HepG2 (cell line): ENCODE results near the gene CDK7. TPM values are rescaled to one million over a fixed set of nuclear protein-coding genes. Genes with fewer than 3 reads are reported as not detected.

Experiments used
- AFF4 ChIP-seq: sonication (generic); formaldehyde crosslinking; IDR thresholded peaks from 2 replicates; pipeline ENCODE4 v1.4.0; 2020; ENCODE audit warnings: missing genetic modification reagents
- ESRRA ChIP-seq: sonication (generic); formaldehyde crosslinking; IDR thresholded peaks from 2 replicates; pipeline ENCODE4 v1.5.1; 2020; ENCODE audit warnings: mild to moderate bottlenecking, low read depth, missing genetic modification reagents
- HMGXB4 ChIP-seq, 2 experiments: sonication (generic) in 1 of 2; formaldehyde crosslinking in 1 of 2; IDR thresholded peaks; 2 replicates each; pipeline versions ENCODE4 v1.4.0 to v1.6.1; 2018 to 2020; ENCODE audit warnings: missing genetic modification reagents in 2 of 2, borderline replicate concordance in 1 of 2, low read depth in 1 of 2, mild to moderate bottlenecking in 1 of 2, missing biosample characterization in 1 of 2
- HNF4A ChIP-seq: sonication (generic); formaldehyde crosslinking; IDR thresholded peaks from 2 replicates; pipeline ENCODE4 v1.4.0; 2020; ENCODE audit warnings: missing genetic modification reagents
- IKZF1 ChIP-seq: fragments of 450-650 bp; IDR thresholded peaks from 2 replicates; pipeline ENCODE4 v1.7.1; 2016
- IKZF4 ChIP-seq: sonication (generic); formaldehyde crosslinking; IDR thresholded peaks from 2 replicates; pipeline ENCODE4 v1.5.1; 2020; ENCODE audit warnings: borderline replicate concordance, mild to moderate bottlenecking, low read depth, missing genetic modification reagents; ENCODE audit errors: not compliant biosample characterization
- JDP2 ChIP-seq: sonication (generic); formaldehyde crosslinking; IDR thresholded peaks from 2 replicates; pipeline ENCODE4 v1.8.1; 2022; ENCODE audit warnings: missing genetic modification reagents, borderline replicate concordance
- MZF1 ChIP-seq: sonication (generic); formaldehyde crosslinking; IDR thresholded peaks from 2 replicates; pipeline ENCODE4 v1.8.1; 2023; ENCODE audit warnings: mild to moderate bottlenecking, missing genetic modification reagents, borderline replicate concordance
- NCOR1 ChIP-seq: fragments of 200-600 bp; sonication (generic); IDR thresholded peaks from 2 replicates; pipeline ENCODE4 v1.7.0; 2017; ENCODE audit warnings: antibody characterized with exemption, low read length, borderline replicate concordance
- SPEN ChIP-seq: sonication (generic); formaldehyde crosslinking; IDR thresholded peaks from 2 replicates; pipeline ENCODE4 v1.5.1; 2020; ENCODE audit warnings: low read depth, mild to moderate bottlenecking, missing genetic modification reagents
- TFE3 ChIP-seq: IDR thresholded peaks from 2 replicates; pipeline ENCODE4 v1.6.1; 2016
- ZFP41 ChIP-seq: sonication (generic); formaldehyde crosslinking; IDR thresholded peaks from 2 replicates; pipeline ENCODE4 v1.4.0; 2020; ENCODE audit warnings: mild to moderate bottlenecking, missing genetic modification reagents, borderline replicate concordance
- ZFYVE20 ChIP-seq: sonication (generic); formaldehyde crosslinking; IDR thresholded peaks from 2 replicates; pipeline ENCODE4 v1.8.0; 2023; ENCODE audit warnings: low read depth, mild to moderate bottlenecking, moderate library complexity, missing genetic modification reagents, borderline replicate concordance
- ZNF256 ChIP-seq: sonication (generic); formaldehyde crosslinking; conservative IDR thresholded peaks from 2 replicates; pipeline ENCODE4 v1.4.0; 2020; ENCODE audit warnings: missing genetic modification reagents
- ZNF512B ChIP-seq: sonication (generic); formaldehyde crosslinking; IDR thresholded peaks from 2 replicates; pipeline ENCODE4 v1.5.1; 2020; ENCODE audit warnings: missing genetic modification reagents, mild to moderate bottlenecking, borderline replicate concordance
- ZNF850 ChIP-seq: sonication (generic); formaldehyde crosslinking; conservative IDR thresholded peaks from 2 replicates; pipeline ENCODE4 v1.9.0; 2021; ENCODE audit warnings: mild to moderate bottlenecking, missing genetic modification reagents
- polyA plus RNA-seq, 8 experiments: library from polyadenylated mRNA; depleted of rRNA in 3 of 8; stranded (reverse) in 7 of 8; unstranded in 1 of 8; fragments of >200 nt; fragmentation: Illumina TruSeq in 4 of 8; extraction: Trizol in 4 of 8; gene quantifications; 2 replicates each; pipeline versions ENCODE4 v1.2.1 to v1.2.3, GENCODE V29; 2011 to 2016; ENCODE audit warnings: low read depth in 4 of 8, missing spikeins in 1 of 8, mixed read lengths in 1 of 8; ENCODE audit not compliant: insufficient read depth in 1 of 8
- total RNA-seq, 5 experiments: library from RNA; depleted of rRNA; stranded (reverse); fragments of >200 nt; fragmentation: Illumina TruSeq; extraction: Trizol; gene quantifications; 2 replicates each; pipeline ENCODE4 v1.2.3, GENCODE V29; 2016; ENCODE audit warnings: low read depth in 1 of 5

CDK7 gene
- total and polyA plus RNA-seq, 2 of the 13 experiments (the other 11 are each of a cell fraction or from before 2014, with no cell fraction given) = 41.2 to 54.9 TPM

- peak; percentile 89 to 93 for TF ChIP-seq HMGXB4 (CRISPR knock-in tag; IDR thresholded peaks at IDR 0.05; ENCODE audit: borderline replicate concordance in 1 of 2, low read depth in 1 of 2)
- no peak for TF ChIP-seq ZNF512B (CRISPR knock-in tag)
- peak; percentile 58; the same call in 1 of the 2 replicates for TF ChIP-seq ZFP41 (CRISPR knock-in tag)
- TF ChIP-seq JDP2 (CRISPR knock-in tag) = no peak
- peak; percentile 92; the same call in 1 of the 2 replicates for TF ChIP-seq ESRRA (CRISPR knock-in tag)
- peak; percentile 27 for TF ChIP-seq HNF4A
- 0 out of 2 replicates have a peak, but pooled peaks have one; percentile 39 for TF ChIP-seq ZNF850 (CRISPR knock-in tag)
- TF ChIP-seq MZF1 (CRISPR knock-in tag) = no peak
- TF ChIP-seq ZFYVE20 (CRISPR knock-in tag) = no peak
- no peak for TF ChIP-seq NCOR1
- TF ChIP-seq IKZF4 (CRISPR knock-in tag) = peak; percentile 85
- TF ChIP-seq AFF4 (CRISPR knock-in tag) = no peak
- 0 out of 2 replicates have a peak, but pooled peaks have one; percentile 39 for TF ChIP-seq ZNF256 (CRISPR knock-in tag)
- no peak for TF ChIP-seq IKZF1
- peak; percentile 64; the same call in 1 of the 2 replicates for TF ChIP-seq TFE3
- peak; percentile 75; the same call in 1 of the 2 replicates for TF ChIP-seq SPEN (CRISPR knock-in tag)
These were observed 16.8 kb upstream of the CDK7 start (continued) for GRCh38 chr5:69217548-69218526.
